Measurements from ENCODE around the gene GPX2.
"Not testable (repeated sequence)": the region's sequence is repeated elsewhere in the genome, so short reads cannot be mapped to it uniquely, and the experiment has no call there.

GPX2 gene

DNA sequence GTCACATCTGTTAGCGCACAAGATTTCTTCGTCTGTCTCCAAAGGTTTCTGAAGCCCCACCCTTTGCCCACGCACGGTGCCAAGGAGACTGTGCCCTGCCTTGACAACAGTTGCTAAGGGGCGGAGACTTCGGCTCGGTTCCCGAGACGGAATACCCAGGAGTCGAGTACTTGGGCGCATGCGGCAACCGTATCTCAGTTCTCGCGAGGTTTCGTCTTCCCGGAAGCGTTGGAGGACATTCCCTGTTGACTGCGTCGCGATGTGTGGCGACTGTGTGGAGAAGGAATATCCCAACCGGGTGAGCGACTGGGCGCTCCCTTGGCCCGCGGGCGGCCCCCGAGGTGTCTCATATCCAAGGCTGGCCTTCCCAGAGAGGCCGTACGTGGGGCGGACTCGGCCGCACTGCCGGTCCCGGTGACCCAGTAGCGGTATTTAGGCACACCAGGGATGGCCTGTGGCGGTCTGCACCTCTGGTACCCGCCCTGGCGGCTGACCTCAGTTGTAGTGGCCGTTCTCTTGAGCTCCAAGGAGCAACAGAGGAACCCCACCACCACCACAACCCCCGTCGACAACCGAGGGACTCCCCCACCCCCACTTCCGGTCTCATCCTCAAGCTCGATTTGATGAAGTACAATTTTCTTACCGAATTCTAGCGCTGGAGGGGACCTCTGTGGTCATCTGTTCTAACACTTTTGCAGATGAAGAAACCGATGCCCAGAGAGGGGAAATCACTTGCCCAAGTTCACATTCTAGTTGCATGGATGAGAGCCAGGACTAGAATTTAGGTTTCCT lies 28.1 kb downstream of the GPX2 start, which contains the start of gene CHURC1:
TSS of gene CHURC1 (plus strand) at position 219 of the 792 bp plus-strand sequence. CDS start at position 260, 41 bp downstream.
- DNase-seq (ENCODE audit: low read depth in 2 of 2) = peak; percentile 88 to 94

DNA sequence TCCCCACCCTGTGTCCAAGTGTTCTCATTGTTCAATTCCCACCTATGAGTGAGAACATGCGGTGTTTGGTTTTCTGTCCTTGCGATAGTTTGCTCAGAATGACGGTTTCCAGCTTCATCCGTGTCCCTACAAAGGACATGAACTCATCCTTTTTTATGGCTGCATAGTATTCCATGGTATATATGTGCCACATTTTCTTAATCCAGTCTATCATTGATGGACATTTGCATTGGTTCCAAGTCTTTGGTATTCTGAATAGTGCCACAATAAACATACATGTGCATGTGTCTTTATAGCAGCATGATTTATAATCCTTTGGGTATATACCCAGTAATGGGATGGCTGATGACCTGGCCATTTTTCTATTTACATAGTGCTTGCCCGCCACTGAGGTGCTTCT lies 29.1 kb downstream of the GPX2 start:
- DNase-seq (ENCODE audit: low read depth in 2 of 2) = not testable (repeated sequence)

DNA sequence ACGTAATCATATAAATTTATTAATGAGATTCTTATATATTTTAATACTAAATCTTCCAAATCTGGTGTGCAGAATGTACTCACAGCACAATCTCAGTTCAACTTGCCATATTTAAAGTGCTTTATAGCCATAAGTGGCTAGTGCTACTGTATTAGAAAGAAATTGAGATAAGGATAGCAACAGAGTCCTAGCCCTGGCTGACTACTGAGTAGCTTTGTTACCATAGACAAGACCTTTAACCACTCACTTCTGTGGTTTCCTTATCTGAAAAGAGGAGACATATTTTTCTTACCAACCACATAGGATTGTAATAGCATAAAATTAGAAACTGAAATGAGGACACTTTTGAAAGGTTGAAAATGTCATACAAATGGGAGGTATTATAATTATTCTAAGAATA lies 30.3 kb downstream of the GPX2 start:
- no peak for DNase-seq (ENCODE audit: low read depth in 2 of 2)

DNA sequence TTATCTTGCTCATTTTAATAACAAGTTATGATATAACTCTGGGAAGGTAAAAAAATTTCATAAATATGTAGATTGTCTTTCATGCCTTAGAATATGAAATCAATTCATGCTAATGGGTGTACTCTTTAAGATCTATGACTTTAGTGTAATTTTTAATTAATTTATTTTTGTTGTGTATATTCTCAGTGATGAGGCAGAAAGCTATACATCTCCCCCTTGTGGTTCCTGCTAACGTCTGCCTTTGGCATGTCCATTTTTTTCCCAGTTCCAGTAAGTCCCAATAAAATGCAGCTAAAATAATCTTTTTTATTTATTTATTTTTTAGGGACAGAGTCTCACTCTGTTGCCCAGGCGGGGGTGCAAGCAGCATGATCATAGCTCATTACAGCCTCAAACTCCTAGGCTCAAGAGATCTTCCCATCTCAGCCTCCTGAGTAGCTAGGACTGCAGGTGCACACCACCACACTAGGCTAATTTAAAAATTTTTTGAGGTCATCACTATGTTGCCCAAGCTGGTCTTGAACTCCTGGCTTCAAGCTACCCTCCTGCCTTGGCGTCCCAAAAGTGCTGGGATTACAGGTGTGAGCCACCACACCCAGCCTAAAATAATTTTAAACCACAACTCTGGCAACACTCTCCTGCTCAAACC lies 31.6 kb downstream of the GPX2 start:
- no peak for DNase-seq (ENCODE audit: low read depth in 2 of 2)

DNA sequence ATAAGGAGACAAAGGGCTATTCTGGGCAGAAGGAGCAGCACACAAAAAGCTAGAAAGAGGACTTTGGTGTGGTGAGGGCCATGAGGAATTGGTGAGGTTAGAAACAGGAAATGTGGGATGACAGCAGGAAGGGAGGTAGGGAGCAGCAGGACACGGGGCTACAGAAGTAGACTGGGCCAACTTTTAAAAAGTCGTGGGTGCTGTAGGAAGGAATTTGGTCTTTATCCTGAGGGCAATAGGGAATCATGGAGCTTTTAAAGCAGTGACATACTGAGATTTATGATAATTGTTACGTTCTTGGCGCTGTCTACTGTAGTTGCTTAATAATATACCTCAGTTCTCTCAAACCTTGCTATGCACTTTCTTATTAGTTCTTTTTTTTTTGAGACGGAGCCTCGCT lies 36.5 kb downstream of the GPX2 start:
- DNase-seq (ENCODE audit: low read depth in 2 of 2) = no peak

DNA sequence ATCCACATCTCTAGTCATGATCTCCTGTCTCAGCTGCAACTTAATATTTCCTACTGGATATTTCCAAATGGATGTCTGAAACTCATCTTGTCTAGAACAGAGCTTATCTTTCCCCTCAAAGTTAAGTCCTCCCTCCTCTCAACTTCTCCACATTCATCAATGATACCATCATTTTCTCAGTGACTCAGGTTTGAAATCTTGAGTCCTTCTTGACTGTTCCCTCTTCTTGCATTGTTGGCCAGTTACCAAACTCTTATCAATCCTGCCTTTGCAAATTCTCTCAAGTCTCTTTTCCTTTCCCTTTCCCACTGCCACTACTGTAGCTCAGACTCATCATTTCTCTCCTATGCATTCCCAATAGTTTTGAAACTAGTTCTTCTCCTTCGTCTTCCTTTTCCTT lies 42.6 kb downstream of the GPX2 start:
- no peak for DNase-seq (ENCODE audit: low read depth in 2 of 2)

DNA sequence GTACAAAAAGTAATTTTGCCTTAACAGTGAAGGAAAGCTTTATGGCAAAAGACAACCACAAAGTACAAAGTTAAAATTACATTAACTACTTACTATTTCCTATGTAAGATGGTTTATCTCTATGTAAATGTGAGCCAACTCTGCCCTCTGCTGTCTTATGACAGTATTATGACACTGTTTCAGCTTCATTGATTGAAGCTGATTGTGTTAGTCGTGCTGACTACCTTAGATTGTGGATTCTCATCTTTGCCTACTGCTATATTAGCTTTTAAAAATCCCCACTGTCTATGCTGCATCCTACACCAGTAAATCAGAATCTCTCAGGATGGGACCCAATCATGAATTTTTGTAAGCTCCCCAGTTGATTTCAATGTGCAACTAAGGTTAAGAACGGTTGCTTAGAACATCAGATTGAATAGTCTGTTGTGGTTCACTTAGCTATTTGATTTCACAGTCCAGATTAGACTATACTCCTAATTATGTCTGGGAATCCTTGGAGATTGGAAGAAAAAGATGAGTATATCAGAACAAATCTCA lies 50.6 kb downstream of the GPX2 start:
- no peak for DNase-seq (ENCODE audit: low read depth in 2 of 2)

DNA sequence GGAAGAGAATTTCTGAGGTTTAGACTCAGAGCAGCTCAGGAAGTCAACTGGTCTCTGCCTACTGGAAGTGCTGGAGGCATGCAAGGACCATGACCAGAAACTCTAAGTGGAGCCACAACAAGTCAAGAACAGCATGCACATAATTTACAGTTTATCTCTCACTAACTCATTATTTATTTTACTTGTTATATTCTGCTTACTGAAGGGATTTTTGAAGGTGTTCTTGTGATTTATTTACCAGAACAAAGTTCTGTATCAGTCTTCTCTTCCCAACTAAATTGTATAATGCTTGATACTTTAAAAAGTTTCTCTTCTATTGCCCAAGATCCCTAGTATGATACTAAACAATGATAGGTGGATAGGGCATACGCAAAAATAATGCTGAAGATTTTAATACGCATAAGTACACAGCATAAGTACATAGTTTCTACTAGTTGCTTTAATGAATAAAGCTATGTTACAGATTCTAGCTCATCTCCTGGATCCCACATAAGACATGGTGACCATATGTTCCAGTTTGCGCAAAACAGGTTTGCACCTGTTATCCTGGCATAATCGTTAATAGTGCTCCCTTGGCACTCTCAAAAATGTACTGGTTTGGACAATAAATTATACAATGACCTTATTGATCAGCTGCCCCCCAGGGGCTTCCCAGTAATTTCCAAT lies 51.2 kb downstream of the GPX2 start:
- no peak for DNase-seq (ENCODE audit: low read depth in 2 of 2)

DNA sequence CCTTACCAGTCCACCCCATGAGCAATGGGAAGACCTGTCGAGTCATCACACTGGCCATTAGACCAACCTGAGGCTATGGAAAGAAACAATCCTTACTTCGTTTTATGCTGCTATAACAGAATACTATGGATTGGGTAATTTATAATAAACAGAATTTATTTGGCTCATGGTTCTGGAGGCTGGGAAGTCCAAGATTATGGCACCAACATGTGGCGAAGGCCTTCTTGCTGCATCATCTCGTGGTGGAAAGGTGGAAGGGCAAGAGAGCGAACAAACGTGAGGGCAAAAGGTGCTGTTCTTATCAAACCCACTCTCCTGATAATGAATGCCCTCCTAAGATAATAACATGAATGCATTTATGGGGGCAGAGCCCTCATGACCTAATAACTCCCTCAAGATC lies 53.2 kb downstream of the GPX2 start:
- no peak for DNase-seq (ENCODE audit: low read depth in 2 of 2)

Data from stimulated activated CD4-positive, alpha-beta T cell treated with anti-CD3 and anti-CD28 coated beads, Interleukin-1b, Interleukin-23, amount 100 ng/mL, for 1 hour (primary cell).